A549 (cell line): ENCODE data around the gene EIF4G3. TPM values are rescaled to one million over a fixed set of nuclear protein-coding genes. Genes with fewer than 3 reads are reported as not detected.
A peak's percentile ranks its signal among the peaks of the same experiment; 100 is the strongest.

Source experiments
- ATAC-seq, 2 experiments: fragments of 200-7000 bp in 1 of 2; fragments of >200 bp in 1 of 2; cut with Nextera tagmentation in 1 of 2; cut with Tn5 transposase in 1 of 2; 3 replicates each; pipeline versions ENCODE4 v1.8.0 to v1.9.1; 2018 to 2020; ENCODE audit warnings: mild to moderate bottlenecking in 1 of 2, moderate library complexity in 1 of 2
- CTCF ChIA-PET: fragments of 300-600 bp; sonication (Branson Sonifier 250); formaldehyde crosslinking; extraction: SDS; loops from one replicate; lab custom pipeline; 2021; ENCODE audit warnings: antibody characterized with exemption, inconsistent platforms; lab: Yijun Ruan, JAX
- POLR2A ChIA-PET: fragments of 350-600 bp; formaldehyde crosslinking; extraction: SDS; loops from one replicate; lab custom pipeline; 2021; ENCODE audit warnings: antibody characterized with exemption, inconsistent platforms; lab: Yijun Ruan, JAX
- DNase-seq, 2 experiments: peaks; one replicate each; pipeline versions ENCODE4 v3.0.0 to v3.0.0-alpha.2; 2011 to 2016; ENCODE audit warnings: low read depth in 1 of 2, low spot score in 1 of 2
- FAIRE-seq: peaks from 2 replicates; lab custom pipeline; 2011; peaks lifted over from hg19 to GRCh38; lab: Jason Lieb, UNC
- H3K27ac ChIP-seq, 2 experiments: fragments of >200 bp; sonication (Bioruptor Twin); formaldehyde crosslinking; 3 replicates each; pipeline ENCODE4 v1.5.1; 2016 to 2017
- H3K4me1 ChIP-seq: fragments of >200 bp; sonication (Bioruptor Twin); formaldehyde crosslinking; 3 replicates; pipeline ENCODE4 v1.6.1; 2016
- H3K4me2 ChIP-seq: fragments of >200 bp; sonication (Bioruptor Twin); formaldehyde crosslinking; 3 replicates; pipeline ENCODE4 v1.6.1; 2016
- H3K4me3 ChIP-seq: fragments of >200 bp; sonication (Bioruptor Twin); formaldehyde crosslinking; 3 replicates; pipeline ENCODE4 v1.5.1; 2016
- H3K9me3 ChIP-seq: fragments of >200 bp; sonication (Bioruptor Twin); formaldehyde crosslinking; 3 replicates; pipeline ENCODE4 v1.6.1; 2016
- BHLHE40 ChIP-seq: IDR thresholded peaks from 2 replicates; pipeline ENCODE4 v1.6.1; 2012; ENCODE audit warnings: low read depth, low read length, inconsistent platforms
- CBX8 ChIP-seq: fragments of 200-600 bp; sonication (generic); IDR thresholded peaks from 2 replicates; pipeline ENCODE4 v1.6.1; 2016
- CEBPB ChIP-seq, 2 experiments: fragments of >200 bp in 1 of 2; sonication (Bioruptor Twin) in 1 of 2; formaldehyde crosslinking in 1 of 2; IDR thresholded peaks; 2 replicates each; pipeline ENCODE4 v1.6.1; 2012 to 2016
- CTCF ChIP-seq: fragments of >200 bp; sonication (Bioruptor Twin); formaldehyde crosslinking; IDR thresholded peaks from 3 replicates; pipeline ENCODE4 v1.5.1; 2016
- E2F6 ChIP-seq: IDR thresholded peaks from 2 replicates; pipeline ENCODE4 v1.6.1; 2012; ENCODE audit warnings: low read depth, borderline replicate concordance
- EHF ChIP-seq: fragments of 250-450 bp; sonication (Bioruptor Pico); IDR thresholded peaks from 2 replicates; pipeline ENCODE4 v1.5.0; 2020; ENCODE audit warnings: mild to moderate bottlenecking
- HEYL ChIP-seq: fragments of 250-450 bp; sonication (Bioruptor Pico); IDR thresholded peaks from 2 replicates; pipeline ENCODE4 v1.8.0; 2021; ENCODE audit warnings: mild to moderate bottlenecking, moderate library complexity
- HOXA7 ChIP-seq: fragments of 250-450 bp; sonication (Bioruptor Pico); IDR thresholded peaks from 2 replicates; pipeline ENCODE4 v1.5.0; 2020; ENCODE audit warnings: mild to moderate bottlenecking, moderate library complexity
- KDM1A ChIP-seq: fragments of 200-600 bp; sonication (generic); IDR thresholded peaks from 2 replicates; pipeline ENCODE4 v1.6.1; 2016; ENCODE audit warnings: low read depth, mild to moderate bottlenecking
- MAX ChIP-seq: IDR thresholded peaks from 2 replicates; pipeline ENCODE4 v1.6.1; 2012
- NR3C1 ChIP-seq: fragments of >200 bp; sonication (Bioruptor Twin); formaldehyde crosslinking; IDR thresholded peaks from 3 replicates; pipeline ENCODE4 v1.6.1; 2017
- RAD21 ChIP-seq, 2 experiments: fragments of >200 bp in 1 of 2; sonication (Bioruptor Twin) in 1 of 2; formaldehyde crosslinking in 1 of 2; IDR thresholded peaks in 1 of 2; conservative IDR thresholded peaks in 1 of 2; 2 replicates in 1 of 2; 3 replicates in 1 of 2; pipeline ENCODE4 v1.6.1; 2012 to 2018; ENCODE audit warnings: inconsistent platforms in 1 of 2
- REST ChIP-seq: fragments of 200-600 bp; sonication (generic); IDR thresholded peaks from 2 replicates; pipeline ENCODE4 v1.6.1; 2016; ENCODE audit warnings: antibody characterized with exemption, mild to moderate bottlenecking, moderate library complexity
- RFX5 ChIP-seq: fragments of 450-650 bp; IDR thresholded peaks from 2 replicates; pipeline ENCODE4 v1.7.1; 2014; ENCODE audit warnings: antibody characterized with exemption, mild to moderate bottlenecking, moderate library complexity
- SMC3 ChIP-seq: fragments of >200 bp; sonication (Bioruptor Twin); formaldehyde crosslinking; IDR thresholded peaks from 3 replicates; pipeline ENCODE4 v1.6.1; 2018; ENCODE audit warnings: inconsistent platforms
- SREBF2 ChIP-seq: fragments of 450-650 bp; IDR thresholded peaks from 2 replicates; pipeline ENCODE4 v1.6.1; 2014; ENCODE audit warnings: mild to moderate bottlenecking, moderate library complexity
- TFCP2L1 ChIP-seq: fragments of 250-450 bp; sonication (Bioruptor Pico); IDR thresholded peaks from 2 replicates; pipeline ENCODE4 v1.5.0; 2021; ENCODE audit warnings: mild to moderate bottlenecking
- USF2 ChIP-seq: fragments of 450-650 bp; IDR thresholded peaks from 2 replicates; pipeline ENCODE4 v1.6.1; 2014; ENCODE audit warnings: antibody characterized with exemption
- WGBS: methylation state at CpG from one replicate; pipeline ENCODE4 v1.1.6; 2017; ENCODE audit errors: missing lambda C conversion rate; 5-methylcytosine and 5-hydroxymethylcytosine counted together
- polyA plus RNA-seq, 4 experiments: library from polyadenylated mRNA; depleted of rRNA in 3 of 4; stranded (reverse); fragments of >200 nt; fragmentation: RNase III in 1 of 4; extraction: RNeasy Plus Mini Kit Qiagen cat#74134 plus additional on column Dnase treatment in 1 of 4; gene quantifications; 2 replicates in 3 of 4; 3 replicates in 1 of 4; pipeline ENCODE4 v1.2.3, GENCODE V29; 2011 to 2017
- TF ChIP-seq, protein P1 (sequence below): IDR thresholded peaks from 2 replicates; pipeline ENCODE4 v1.6.1; 2012
- TF ChIP-seq, protein P2 (sequence below): fragments of >200 bp; sonication (Bioruptor Twin); formaldehyde crosslinking; IDR thresholded peaks from 3 replicates; pipeline ENCODE4 v1.6.1; 2016

EIF4G3 gene
- polyA plus RNA-seq, 2 of the 4 experiments (the other 2 are of a cell fraction), result 25.0 to 51.3 TPM

- Histone ChIP-seq H3K4me2 (peak overlapping the region; percentile 83), H3K27ac (peak overlapping the region; percentile 93 to 99), H3K9me3 (no peaks in the 10 kb centered on the region), H3K4me1 (peaks cover 23% of the 10 kb centered on the region), H3K4me3 (peak overlapping the region; percentile 94)
- ATAC-seq, result peak; percentile 39 to 56
- DNase-seq, result peak in 1 of 2 experiments; percentile 45
- 1% methylated on average over 16 of the region's 69 CpGs for WGBS
- TF ChIP-seq CBX8, result no peak
- TF ChIP-seq BHLHE40, result no peak
- no peak for TF ChIP-seq MAX
- TF ChIP-seq RFX5, result no peak
- TF ChIP-seq, protein P1, sequence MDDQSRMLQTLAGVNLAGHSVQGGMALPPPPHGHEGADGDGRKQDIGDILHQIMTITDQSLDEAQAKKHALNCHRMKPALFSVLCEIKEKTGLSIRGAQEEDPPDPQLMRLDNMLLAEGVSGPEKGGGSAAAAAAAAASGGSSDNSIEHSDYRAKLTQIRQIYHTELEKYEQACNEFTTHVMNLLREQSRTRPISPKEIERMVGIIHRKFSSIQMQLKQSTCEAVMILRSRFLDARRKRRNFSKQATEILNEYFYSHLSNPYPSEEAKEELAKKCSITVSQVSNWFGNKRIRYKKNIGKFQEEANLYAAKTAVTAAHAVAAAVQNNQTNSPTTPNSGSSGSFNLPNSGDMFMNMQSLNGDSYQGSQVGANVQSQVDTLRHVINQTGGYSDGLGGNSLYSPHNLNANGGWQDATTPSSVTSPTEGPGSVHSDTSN, result no peak
- TF ChIP-seq E2F6, result no peak
- no peak for TF ChIP-seq USF2
- no peak for TF ChIP-seq HOXA7
- TF ChIP-seq, protein P2, sequence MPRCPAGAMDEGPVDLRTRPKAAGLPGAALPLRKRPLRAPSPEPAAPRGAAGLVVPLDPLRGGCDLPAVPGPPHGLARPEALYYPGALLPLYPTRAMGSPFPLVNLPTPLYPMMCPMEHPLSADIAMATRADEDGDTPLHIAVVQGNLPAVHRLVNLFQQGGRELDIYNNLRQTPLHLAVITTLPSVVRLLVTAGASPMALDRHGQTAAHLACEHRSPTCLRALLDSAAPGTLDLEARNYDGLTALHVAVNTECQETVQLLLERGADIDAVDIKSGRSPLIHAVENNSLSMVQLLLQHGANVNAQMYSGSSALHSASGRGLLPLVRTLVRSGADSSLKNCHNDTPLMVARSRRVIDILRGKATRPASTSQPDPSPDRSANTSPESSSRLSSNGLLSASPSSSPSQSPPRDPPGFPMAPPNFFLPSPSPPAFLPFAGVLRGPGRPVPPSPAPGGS, result no peak
- TF ChIP-seq REST, result no peak
- no peak for TF ChIP-seq NR3C1
- TF ChIP-seq SREBF2, result no peak
- no peak for TF ChIP-seq TFCP2L1 (CRISPR knock-in tag)
- TF ChIP-seq EHF (CRISPR knock-in tag), result no peak
- no peak for TF ChIP-seq HEYL (CRISPR knock-in tag)
- TF ChIP-seq SMC3, result no peak
- no peak for TF ChIP-seq KDM1A
- TF ChIP-seq RAD21 (conservative IDR thresholded peaks at IDR 0.05 in 1 of 2, IDR thresholded peaks at IDR 0.05 in 1 of 2), result no peak
- TF ChIP-seq CTCF, result no peak
- no peak for TF ChIP-seq CEBPB (IDR thresholded peaks at IDR 0.05)
- no peak for FAIRE-seq
- CTCF ChIA-PET, result interaction anchor here (0.6 kb wide), 1 partner anchor 30 kb away, joined by 4 read pairs; no protein-coding TSS in a partner anchor
- POLR2A ChIA-PET, result no interaction called here
Observed at GRCh38 chr1:21175670-21176581, 771 bp downstream of the EIF4G3 start.
